Uterus (tissue), 2 donors: ENCODE measurements around the gene SND1.

Experiments
- CTCF ChIP-seq, 4 experiments: fragments of 200-600 bp in 2 of 4; fragments of 450-650 bp in 2 of 4; sonication (generic) in 2 of 4; IDR thresholded peaks; one replicate each; pipeline ENCODE4 v1.5.1; 2016 to 2019; ENCODE audit warnings: antibody characterized with exemption in 4 of 4, mild to moderate bottlenecking in 2 of 4, moderate library complexity in 1 of 4
- POLR2A ChIP-seq, 2 donors: fragments of 450-650 bp; IDR thresholded peaks; one replicate each; pipeline ENCODE4 v1.6.1; 2016; ENCODE audit warnings: antibody characterized with exemption in 2 of 2, mild to moderate bottlenecking in 1 of 2, moderate library complexity in 1 of 2

GRCh38 chr7:127967281-127967680, 315.3 kb downstream of the SND1 start:
- TF ChIP-seq CTCF (IDR thresholded peaks at IDR 0.05) = no peak
- no peak for TF ChIP-seq POLR2A (IDR thresholded peaks at IDR 0.05)
